HepG2 (cell line): ENCODE results near the gene TMEM184B. TPM values are rescaled to one million over a fixed set of nuclear protein-coding genes. Genes with fewer than 3 reads are reported as not detected.

Experiments
- ATF6 ChIP-seq: sonication (generic); formaldehyde crosslinking; conservative IDR thresholded peaks from 2 replicates; pipeline ENCODE4 v1.4.0; 2020; ENCODE audit warnings: missing genetic modification reagents
- CTCF ChIP-seq: sonication (generic); formaldehyde crosslinking; IDR thresholded peaks from 2 replicates; pipeline ENCODE4 v1.5.0; 2020; ENCODE audit warnings: mild to moderate bottlenecking, missing genetic modification reagents, moderate library complexity
- DR1 ChIP-seq: sonication (generic); formaldehyde crosslinking; IDR thresholded peaks from 2 replicates; pipeline ENCODE4 v1.8.0; 2021; ENCODE audit warnings: mild to moderate bottlenecking, missing genetic modification reagents, inconsistent platforms
- HNRNPH1 ChIP-seq: fragments of 200-400 bp; formaldehyde crosslinking; optimal IDR thresholded peaks from 2 replicates; pipeline ENCODE3; 2017; ENCODE audit warnings: mild to moderate bottlenecking, low read depth, low read length
- KLF13 ChIP-seq: sonication (generic); formaldehyde crosslinking; IDR thresholded peaks from 2 replicates; pipeline ENCODE4 v1.4.0; 2020; ENCODE audit warnings: mild to moderate bottlenecking, missing genetic modification reagents
- NR2C2 ChIP-seq: sonication (generic); formaldehyde crosslinking; IDR thresholded peaks from 2 replicates; pipeline ENCODE4 v1.4.0; 2020; ENCODE audit warnings: missing genetic modification reagents, mild to moderate bottlenecking, moderate library complexity, borderline replicate concordance
- SNAI1 ChIP-seq: sonication (generic); formaldehyde crosslinking; IDR thresholded peaks from 2 replicates; pipeline ENCODE4 v1.5.0; 2020; ENCODE audit warnings: mild to moderate bottlenecking, missing genetic modification reagents, borderline replicate concordance
- THAP7 ChIP-seq: sonication (generic); formaldehyde crosslinking; IDR thresholded peaks from 2 replicates; pipeline ENCODE4 v1.8.1; 2023; ENCODE audit warnings: mild to moderate bottlenecking, missing genetic modification reagents
- THAP8 ChIP-seq: sonication (generic); formaldehyde crosslinking; IDR thresholded peaks from 2 replicates; pipeline ENCODE4 v1.5.1; 2020; ENCODE audit warnings: missing genetic modification reagents, mild to moderate bottlenecking, borderline replicate concordance
- YY1 ChIP-seq: IDR thresholded peaks from 2 replicates; pipeline ENCODE4 v1.6.1; 2011; ENCODE audit warnings: low read length, low read depth, moderate library complexity, mild to moderate bottlenecking; ENCODE audit not compliant: insufficient read depth, insufficient replicate concordance
- ZBTB44 ChIP-seq: sonication (generic); formaldehyde crosslinking; IDR thresholded peaks from 2 replicates; pipeline ENCODE4 v1.4.0; 2020; ENCODE audit warnings: missing genetic modification reagents
- ZFP82 ChIP-seq: sonication (generic); formaldehyde crosslinking; IDR thresholded peaks from 2 replicates; pipeline ENCODE4 v1.5.1; 2020; ENCODE audit warnings: mild to moderate bottlenecking, missing genetic modification reagents, borderline replicate concordance
- ZNF18 ChIP-seq: sonication (generic); formaldehyde crosslinking; IDR thresholded peaks from 2 replicates; pipeline ENCODE4 v1.8.0; 2022; ENCODE audit warnings: mild to moderate bottlenecking, missing genetic modification reagents; ENCODE audit not compliant: insufficient replicate concordance
- ZNF230 ChIP-seq: sonication (generic); formaldehyde crosslinking; IDR thresholded peaks from 2 replicates; pipeline ENCODE4 v1.4.0; 2020; ENCODE audit warnings: mild to moderate bottlenecking, missing genetic modification reagents
- ZNF557 ChIP-seq: sonication (generic); formaldehyde crosslinking; IDR thresholded peaks from 2 replicates; pipeline ENCODE4 v1.4.0; 2020; ENCODE audit warnings: missing genetic modification reagents
- ZNF720 ChIP-seq: sonication (generic); formaldehyde crosslinking; IDR thresholded peaks from 2 replicates; pipeline ENCODE4 v1.4.0; 2020; ENCODE audit warnings: missing genetic modification reagents
- ZSCAN5A ChIP-seq: sonication (generic); formaldehyde crosslinking; IDR thresholded peaks from 2 replicates; pipeline ENCODE4 v1.8.0; 2022; ENCODE audit warnings: mild to moderate bottlenecking, missing genetic modification reagents, borderline replicate concordance
- ZSCAN9 ChIP-seq: IDR thresholded peaks from 2 replicates; pipeline ENCODE4 v1.6.1; 2016; ENCODE audit warnings: borderline replicate concordance
- polyA plus RNA-seq, 8 experiments: library from polyadenylated mRNA; depleted of rRNA in 3 of 8; stranded (reverse) in 7 of 8; unstranded in 1 of 8; fragments of >200 nt; fragmentation: Illumina TruSeq in 4 of 8; extraction: Trizol in 4 of 8; gene quantifications; 2 replicates each; pipeline versions ENCODE4 v1.2.1 to v1.2.3, GENCODE V29; 2011 to 2016; ENCODE audit warnings: low read depth in 4 of 8, missing spikeins in 1 of 8, mixed read lengths in 1 of 8; ENCODE audit not compliant: insufficient read depth in 1 of 8
- total RNA-seq, 5 experiments: library from RNA; depleted of rRNA; stranded (reverse); fragments of >200 nt; fragmentation: Illumina TruSeq; extraction: Trizol; gene quantifications; 2 replicates each; pipeline ENCODE4 v1.2.3, GENCODE V29; 2016; ENCODE audit warnings: low read depth in 1 of 5

The TMEM184B gene
- total and polyA plus RNA-seq, 2 of the 13 experiments (the other 11 are each of a cell fraction or from before 2014, with no cell fraction given) = 15.9 to 16.0 TPM

GRCh38 chr22:38314933-38315822 is 42.4 kb upstream of the TMEM184B start (continued):
- TF ChIP-seq THAP8 (CRISPR knock-in tag) (no peak), ZBTB44 (CRISPR knock-in tag) (no peak), ZSCAN5A (CRISPR knock-in tag) (no peak), CTCF (CRISPR knock-in tag) (no peak), ZNF230 (CRISPR knock-in tag) (no peak), HNRNPH1 (no peak), ZSCAN9 (peak; percentile 62; the same call in 1 of the 2 replicates), YY1 (no peak), SNAI1 (CRISPR knock-in tag) (no peak), ZNF18 (no peak), THAP7 (CRISPR knock-in tag) (no peak), ZNF557 (CRISPR knock-in tag) (no peak), ZNF720 (no peak), ATF6 (CRISPR knock-in tag) (no peak), ZFP82 (CRISPR knock-in tag) (no peak), DR1 (no peak), KLF13 (CRISPR knock-in tag) (no peak), NR2C2 (CRISPR knock-in tag) (no peak)
